Measurements from ENCODE around the gene LRBA.

Gene LRBA

GRCh38 chr4:150328496-150328895, 686.6 kb downstream of the LRBA start:
- TF ChIP-seq CTCF (IDR thresholded peaks at IDR 0.05; ENCODE audit: low read length, missing control alignments): no peak
- DNase-seq (ENCODE audit: low read depth): no peak
- no peak overlapping the region for H3K4me3 ChIP-seq (replicated peaks; ENCODE audit: low read depth, low read length)

GRCh38 chr4:150327262-150327780, 687.8 kb downstream of the LRBA start:
- no peak overlapping the region for H3K4me3 ChIP-seq (replicated peaks; ENCODE audit: low read depth, low read length)
- TF ChIP-seq CTCF (IDR thresholded peaks at IDR 0.05; ENCODE audit: low read length, missing control alignments): no peak
- no peak for DNase-seq (ENCODE audit: low read depth)

GRCh38 chr4:150325872-150326271, 689.2 kb downstream of the LRBA start:
- DNase-seq (ENCODE audit: low read depth): no peak
- TF ChIP-seq CTCF (IDR thresholded peaks at IDR 0.05; ENCODE audit: low read length, missing control alignments): no peak
- H3K4me3 ChIP-seq (replicated peaks; ENCODE audit: low read depth, low read length): no peak overlapping the region

GRCh38 chr4:150323406-150324325, 691.4 kb downstream of the LRBA start:
- no peak overlapping the region for H3K4me3 ChIP-seq (replicated peaks; ENCODE audit: low read depth, low read length)
- peak; percentile 33 for DNase-seq (ENCODE audit: low read depth)
- TF ChIP-seq CTCF (IDR thresholded peaks at IDR 0.05; ENCODE audit: low read length, missing control alignments): no peak

GRCh38 chr4:150322646-150323045, 692.4 kb downstream of the LRBA start:
- no peak overlapping the region for H3K4me3 ChIP-seq (replicated peaks; ENCODE audit: low read depth, low read length)
- TF ChIP-seq CTCF (IDR thresholded peaks at IDR 0.05; ENCODE audit: low read length, missing control alignments): no peak
- no peak for DNase-seq (ENCODE audit: low read depth)

GRCh38 chr4:150321113-150321512, 694.0 kb downstream of the LRBA start:
- DNase-seq (ENCODE audit: low read depth): no peak
- TF ChIP-seq CTCF (IDR thresholded peaks at IDR 0.05; ENCODE audit: low read length, missing control alignments): no peak
- H3K4me3 ChIP-seq (replicated peaks; ENCODE audit: low read depth, low read length): no peak overlapping the region

Measured in fibroblast of pulmonary artery (primary cell).